Measurements from ENCODE around the gene ELP1. TPM values are rescaled to one million over a fixed set of nuclear protein-coding genes. Genes with fewer than 3 reads are reported as not detected.

The ELP1 gene
- total and polyA plus RNA-seq, 2 of the 4 experiments (the other 2 are of a cell fraction): 20.0 to 43.2 TPM

GRCh38 chr9:108911820-108912219, 22.1 kb downstream of the ELP1 start:
- Histone ChIP-seq H3K27me3 (ENCODE audit: control insufficient read depth, insufficient read depth, low read length) (no peaks in the 10 kb centered on the region), H4K20me1 (ENCODE audit: insufficient read depth, low read length) (no peaks in the 10 kb centered on the region), H3K23ac (ENCODE audit: low read depth, low read length) (no peak overlapping the region), H4K5ac (ENCODE audit: low read depth, low read length) (no peak overlapping the region), H3K27ac (ENCODE audit: insufficient read depth, low read length) (no peak overlapping the region), H2AFZ (replicated peaks; ENCODE audit: low read length, poor library complexity) (no peak overlapping the region), H3K36me3 (ENCODE audit: control insufficient read depth, insufficient read depth, low read length) (peaks cover 31% of the 10 kb centered on the region), H2BK5ac (ENCODE audit: low read depth, low read length, poor library complexity, severe bottlenecking) (no peak overlapping the region), H2BK15ac (ENCODE audit: low read depth, low read length) (no peak overlapping the region), H3K14ac (replicated peaks; ENCODE audit: low read depth, low read length) (no peak overlapping the region), H3K56ac (ENCODE audit: extremely low read depth, insufficient read depth, low read length) (no peak overlapping the region), H3K18ac (ENCODE audit: low read depth, low read length) (no peak overlapping the region), H3K4me1 (ENCODE audit: control insufficient read depth, insufficient read depth, low read length) (no peaks in the 10 kb centered on the region), H3K9me1 (ENCODE audit: insufficient read depth, low read length) (no peaks in the 10 kb centered on the region), H3K9ac (ENCODE audit: low read depth, low read length) (no peak overlapping the region), H2BK20ac (ENCODE audit: low read depth, low read length) (no peak overlapping the region), H4K8ac (ENCODE audit: low read depth in 2 of 2, low read length in 2 of 2) (no peak overlapping the region), H2BK120ac (ENCODE audit: low read depth, low read length) (no peak overlapping the region), H2AK5ac (ENCODE audit: low read depth, low read length) (no peak overlapping the region), H4K91ac (ENCODE audit: insufficient read depth, low read depth, low read length) (no peak overlapping the region), H3K4me2 (ENCODE audit: low read depth, low read length) (no peak overlapping the region), H3K9me3 (ENCODE audit: control insufficient read depth, insufficient read depth, low read length) (no peaks in the 10 kb centered on the region), H3K4me3 (ENCODE audit: insufficient read depth, low read depth, low read length) (no peak overlapping the region), H3K79me1 (ENCODE audit: low read depth in 1 of 2, low read length in 2 of 2) (no peaks in the 10 kb centered on the region), H2AK9ac (replicated peaks; ENCODE audit: low read depth, low read length, poor library complexity) (no peak overlapping the region), H3K4ac (ENCODE audit: low read depth, low read length) (no peak overlapping the region)
- TF ChIP-seq NFE2L2 (IDR thresholded peaks at IDR 0.05; ENCODE audit: low read depth, low read length): no peak
- no peak for TF ChIP-seq ELK1 (IDR thresholded peaks at IDR 0.05; ENCODE audit: borderline replicate concordance, low read depth, low read length)
- no peak for TF ChIP-seq CEBPB (IDR thresholded peaks at IDR 0.05; ENCODE audit: low read depth, low read length)
- TF ChIP-seq SMC3 (IDR thresholded peaks at IDR 0.05; ENCODE audit: low read depth, low read length): no peak
- TF ChIP-seq MXI1 (IDR thresholded peaks at IDR 0.05; ENCODE audit: borderline replicate concordance, low read depth, low read length): no peak
- no peak for TF ChIP-seq CHD1 (IDR thresholded peaks at IDR 0.05; ENCODE audit: low read depth, low read length)
- no peak for TF ChIP-seq BHLHE40 (IDR thresholded peaks at IDR 0.05; ENCODE audit: low read depth, low read length)
- no peak for TF ChIP-seq MAFK (IDR thresholded peaks at IDR 0.05; ENCODE audit: low read depth, low read length)
- no peak for TF ChIP-seq RFX5 (IDR thresholded peaks at IDR 0.05; ENCODE audit: low read depth, low read length)
- TF ChIP-seq USF2 (IDR thresholded peaks at IDR 0.05; ENCODE audit: low read depth, low read length): no peak
- no peak for TF ChIP-seq POLR2A (IDR thresholded peaks at IDR 0.05; ENCODE audit: low read depth, low read length)
- no peak for TF ChIP-seq FOS (IDR thresholded peaks at IDR 0.05; ENCODE audit: low read depth, low read length)
- TF ChIP-seq RAD21 (IDR thresholded peaks at IDR 0.05; ENCODE audit: low read length): no peak
- CTCF ChIA-PET: no interaction called here
- ATAC-seq (ENCODE audit: low read depth) (no peak), DNase-seq (no peak)
- BruUV-seq (replicated peaks): no TSS peak
- POLR2A ChIA-PET (ENCODE audit: unreplicated experiment): no interaction called here
- in situ Hi-C loops (cut with MboI; ENCODE audit: low sequenced_read_pairs): no loop called here
- dilution Hi-C loops (cut with HindIII; ENCODE audit: low sequenced_read_pairs, unreplicated experiment): no loop called here
- intact Hi-C loops (cut with micrococcal nuclease): no loop called here
- no CpG with 5 or more reads among the region's 1 CpG for whole genome bisulfite sequencing, 2 experiments (ENCODE audit: extremely low coverage in 2 of 2, insufficient read length in 1 of 2)
